GM20431 (cell line): ENCODE measurements around the gene ARMC5.

ENCODE experiments used
- in situ Hi-C: fragments of 300-500 bp; cut with MseI, MboI; formaldehyde crosslinking; loops from one replicate; pipeline ENCODE4 v1.15.0; 2020; ENCODE audit warnings: low sequenced_read_pairs; ENCODE audit not compliant: unreplicated experiment

Gene ARMC5

DNA sequence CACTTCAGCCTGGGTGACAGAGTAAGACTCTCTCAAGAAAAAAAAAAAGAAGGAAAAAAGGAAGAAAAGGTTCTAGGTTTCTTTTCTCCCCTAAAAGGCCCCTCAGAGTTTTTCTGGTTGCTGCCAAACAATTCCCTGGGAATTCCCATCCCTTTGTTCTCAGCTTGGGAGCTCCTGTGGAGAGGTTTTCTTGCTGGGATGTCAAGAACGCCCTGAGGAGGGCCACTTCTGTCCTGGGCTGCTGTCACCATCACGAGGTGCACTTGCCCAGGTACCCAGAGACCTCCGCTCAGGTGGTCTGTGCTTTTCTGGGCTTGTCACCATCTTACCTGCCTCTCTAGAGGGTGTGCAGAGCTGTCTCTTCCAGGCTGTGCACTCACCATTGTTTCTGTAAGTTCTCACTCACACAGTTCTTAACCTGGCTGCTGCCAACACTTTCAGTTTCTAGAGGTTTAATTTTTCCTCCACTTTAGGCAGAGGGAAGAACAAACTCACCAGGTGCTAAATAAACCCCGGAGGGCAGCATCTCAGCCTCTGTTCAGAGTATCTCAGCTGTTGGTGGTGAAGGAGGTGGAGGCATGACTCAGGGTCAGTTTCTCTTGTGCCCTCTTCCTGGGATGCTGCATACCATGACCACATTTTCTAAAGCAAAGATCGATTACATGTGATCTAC, 28.8 kb upstream of the ARMC5 start:
- in situ Hi-C loops = loop anchor here (25.0 kb wide), 1 partner anchor 443 kb away; the partner anchor contains the start of gene HSD3B7

DNA sequence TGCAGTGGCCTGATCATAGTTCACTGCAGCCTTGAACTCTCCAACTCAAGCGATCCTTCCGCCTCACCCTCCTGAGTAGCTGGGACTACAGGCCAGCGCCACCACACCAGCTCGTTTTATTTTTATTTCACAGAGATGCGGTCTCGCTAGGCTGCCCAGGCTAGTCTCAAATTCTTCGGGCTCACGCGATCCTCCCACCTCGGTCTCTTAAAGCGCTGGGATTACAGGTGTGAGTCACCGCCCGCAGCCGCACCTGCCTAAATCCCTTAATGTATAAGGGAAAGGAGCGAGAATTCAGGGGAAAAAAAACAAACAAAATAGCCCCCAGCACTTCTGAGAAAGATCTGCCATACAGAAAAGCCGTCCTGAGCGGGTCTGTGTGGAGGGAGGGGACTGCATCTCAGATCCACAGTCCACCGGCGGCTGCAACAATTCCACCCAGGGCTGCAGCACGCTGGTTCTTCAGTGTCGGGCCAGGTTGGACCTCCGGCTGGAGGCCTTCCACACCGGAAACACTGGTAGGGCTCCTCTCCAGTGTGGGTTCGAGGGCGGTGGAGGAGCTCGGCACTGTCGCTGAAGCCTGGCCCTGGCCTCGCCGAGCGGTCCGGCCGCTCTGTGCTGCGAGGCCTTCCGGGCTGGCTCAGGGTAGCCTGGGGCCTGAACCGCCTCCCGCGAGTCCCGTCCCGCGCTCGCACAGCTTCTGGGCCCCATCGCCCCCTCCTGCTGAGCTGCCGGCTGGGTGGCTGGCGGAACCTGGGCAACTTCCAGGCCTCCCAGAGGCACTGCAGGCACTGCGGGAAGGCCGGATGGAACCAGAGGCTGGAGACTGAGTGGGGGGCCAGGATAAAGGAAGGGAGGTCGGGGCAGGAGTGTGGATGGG, 23.7 kb upstream of the ARMC5 start:
- in situ Hi-C loops = loop anchor here (25.0 kb wide), 1 partner anchor 448 kb away; the partner anchor contains the start of gene HSD3B7

DNA sequence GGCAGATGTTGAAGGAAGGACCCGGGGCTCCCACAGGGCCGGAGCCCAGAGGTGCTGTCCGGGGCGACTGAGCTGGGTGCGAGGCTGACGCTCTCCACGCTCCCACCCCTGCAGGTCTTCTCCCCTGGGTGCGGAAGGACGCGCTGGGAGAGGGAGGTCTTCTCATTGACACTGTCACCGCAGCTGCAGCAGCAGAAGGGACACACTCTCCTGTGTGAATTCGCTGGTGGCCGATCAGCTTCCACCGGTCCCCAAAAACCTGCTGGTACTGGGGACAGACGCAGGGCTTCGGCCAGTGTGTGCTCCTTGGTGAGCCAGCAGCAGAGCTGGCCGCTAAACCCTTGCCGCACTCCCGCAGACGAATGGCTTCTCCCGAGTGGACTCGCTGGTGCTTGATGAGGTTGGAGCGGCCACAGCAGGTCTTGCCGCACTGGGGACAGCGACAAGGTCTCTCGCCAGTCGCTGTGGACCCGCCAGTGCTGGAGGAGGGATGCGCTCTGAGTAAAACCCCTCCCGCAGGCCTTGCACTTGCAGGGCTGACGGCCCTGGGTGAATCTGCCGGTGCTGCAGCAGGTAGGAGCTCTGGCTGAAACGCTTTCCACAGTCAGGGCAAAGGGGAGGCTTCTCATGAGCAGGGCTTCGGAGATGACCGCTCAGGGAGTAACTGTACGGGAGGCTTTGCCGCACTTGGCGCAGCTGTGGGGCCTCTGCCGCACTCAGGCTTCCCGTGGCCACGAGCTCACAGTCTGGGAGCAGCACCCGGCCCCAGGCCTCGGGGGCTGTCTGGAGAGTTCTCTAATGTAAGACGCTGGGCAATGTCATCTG, 22.9 kb upstream of the ARMC5 start:
- in situ Hi-C loops = loop anchor here (25.0 kb wide), 1 partner anchor 449 kb away; the partner anchor contains the start of gene HSD3B7

DNA sequence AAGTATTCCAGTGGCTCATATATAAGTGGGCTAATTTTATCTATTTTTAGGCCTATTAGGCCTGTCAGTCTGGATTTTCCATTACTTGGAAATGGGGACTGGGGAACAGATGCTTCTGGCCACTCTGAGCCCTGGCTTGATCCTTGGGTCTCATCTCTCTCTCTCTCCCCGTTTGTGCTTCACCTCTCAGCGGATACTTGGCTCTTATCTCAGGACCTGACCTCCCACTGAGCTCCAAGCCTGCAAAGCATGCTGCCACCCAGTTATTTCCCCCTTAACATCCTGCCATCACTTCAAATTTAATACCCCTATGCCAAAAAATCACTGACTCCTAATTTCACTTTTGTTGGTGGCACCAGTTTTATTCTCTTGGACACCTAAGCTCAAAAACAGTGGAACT, 20.9 kb upstream of the ARMC5 start:
- in situ Hi-C loops = loop anchor here (25.0 kb wide), 1 partner anchor 451 kb away; the partner anchor contains the start of gene HSD3B7

DNA sequence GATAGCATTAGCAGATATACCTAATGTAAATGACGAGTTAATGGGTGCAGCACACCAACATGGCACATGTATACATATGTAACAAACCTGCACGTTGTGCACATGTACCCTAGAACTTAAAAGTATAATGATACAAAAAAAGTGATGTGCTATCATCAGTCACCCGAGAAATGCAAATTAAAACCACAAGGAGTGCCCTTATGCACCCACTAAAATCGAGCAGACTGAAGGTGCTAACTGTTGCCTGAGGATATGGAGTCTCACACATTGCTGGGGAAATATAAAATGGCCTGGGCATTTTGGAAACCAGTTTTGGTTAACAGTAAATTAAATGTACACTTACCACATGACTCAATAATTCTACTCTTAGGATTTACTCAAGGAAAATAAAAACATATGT, 20.3 kb upstream of the ARMC5 start:
- in situ Hi-C loops = loop anchor here (25.0 kb wide), 1 partner anchor 452 kb away; the partner anchor contains the start of gene HSD3B7

DNA sequence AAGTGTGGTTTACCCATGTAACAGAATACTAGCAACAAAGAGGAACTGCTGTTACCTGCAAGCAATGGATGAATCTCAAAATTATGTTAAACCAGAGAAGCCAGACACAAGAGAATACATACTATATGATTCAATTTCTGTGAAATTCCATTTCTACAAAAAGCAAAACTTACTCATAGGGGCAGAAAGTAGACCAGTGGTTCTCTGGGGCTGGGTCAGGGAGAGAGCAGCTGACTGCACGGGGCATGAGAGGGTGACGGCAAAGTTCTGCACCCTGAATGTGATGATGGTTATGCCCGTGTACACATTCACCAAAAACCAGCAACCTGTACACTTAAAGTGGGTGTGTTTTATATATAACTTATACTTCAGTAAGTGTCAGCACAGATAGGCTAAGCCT, 19.8 kb upstream of the ARMC5 start:
- in situ Hi-C loops = loop anchor here (25.0 kb wide), 1 partner anchor 452 kb away; the partner anchor contains the start of gene HSD3B7

DNA sequence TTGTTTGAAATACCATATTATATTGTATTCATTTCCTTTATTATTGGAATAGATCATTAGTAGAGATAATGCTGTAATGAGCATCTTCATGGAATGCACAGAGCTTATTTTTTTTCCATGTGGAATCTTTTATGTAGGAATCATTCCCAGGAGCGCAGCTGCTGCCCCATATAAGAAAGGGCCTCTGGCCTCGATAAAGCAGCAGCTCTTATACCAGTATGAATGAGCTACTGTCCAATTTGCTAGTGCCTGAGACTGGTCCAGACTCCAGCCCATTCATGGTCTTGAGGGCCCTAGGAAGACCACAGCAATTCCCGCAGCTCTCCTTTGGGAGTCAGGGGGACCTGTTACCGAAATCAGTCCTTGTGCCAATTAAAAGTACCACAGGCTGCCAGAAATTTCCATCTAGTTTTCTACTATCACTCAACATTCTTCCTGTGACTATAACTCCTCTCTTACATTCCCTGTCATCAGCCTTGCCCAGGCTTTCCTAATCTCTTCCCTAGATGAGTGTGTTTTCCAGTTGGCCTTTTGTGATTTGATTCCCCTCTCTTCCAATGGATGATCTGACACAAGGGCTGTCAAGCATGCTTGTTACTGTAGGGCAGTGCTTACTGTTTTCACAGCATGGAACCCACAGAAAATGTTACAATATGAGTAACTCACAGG, 18.7 kb upstream of the ARMC5 start:
- in situ Hi-C loops = loop anchor here (25.0 kb wide), 1 partner anchor 453 kb away; the partner anchor contains the start of gene HSD3B7

DNA sequence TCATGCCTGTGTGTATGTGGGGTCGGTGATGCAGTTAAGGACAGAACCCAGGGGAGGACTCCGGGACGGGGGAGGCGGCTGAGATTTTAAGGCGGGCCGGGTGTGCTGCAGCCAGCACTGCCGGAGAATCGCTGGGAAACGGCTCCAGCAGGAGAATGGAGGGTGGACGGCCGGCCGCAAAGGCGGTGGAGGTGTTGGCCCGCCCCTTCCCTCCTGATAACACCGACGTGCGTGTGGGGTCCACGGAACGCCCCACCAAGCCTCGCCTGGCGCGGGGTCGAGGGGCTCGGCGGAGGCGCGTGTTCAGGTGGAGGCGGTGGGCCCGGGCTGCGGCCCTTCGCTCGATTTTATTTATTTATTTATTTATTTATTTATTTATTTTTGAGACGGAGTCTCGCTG, 17.3 kb upstream of the ARMC5 start:
- in situ Hi-C loops = loop anchor here (25.0 kb wide), 1 partner anchor 455 kb away; the partner anchor contains the start of gene HSD3B7

DNA sequence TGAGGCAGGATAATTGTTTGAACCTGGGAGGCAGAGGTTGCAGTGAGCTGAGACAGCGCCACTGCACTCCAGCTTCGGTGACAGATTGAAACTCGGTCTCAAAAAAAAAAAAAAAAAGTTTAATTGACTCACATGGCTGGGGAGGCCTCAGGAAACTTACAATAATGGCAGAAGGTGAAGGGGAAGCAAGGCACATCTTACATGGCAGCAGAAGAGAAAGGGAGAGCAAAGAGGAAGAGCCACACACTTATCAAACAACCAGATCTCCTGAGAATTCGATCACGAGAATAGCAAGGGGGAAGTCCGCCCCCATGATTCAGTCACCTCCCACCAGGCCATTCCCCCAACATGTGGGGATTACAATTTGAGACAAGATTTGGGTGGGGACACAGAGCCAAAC, 13.4 kb upstream of the ARMC5 start:
- in situ Hi-C loops = loop anchor here (25.0 kb wide), 1 partner anchor 459 kb away; the partner anchor contains the start of gene HSD3B7

DNA sequence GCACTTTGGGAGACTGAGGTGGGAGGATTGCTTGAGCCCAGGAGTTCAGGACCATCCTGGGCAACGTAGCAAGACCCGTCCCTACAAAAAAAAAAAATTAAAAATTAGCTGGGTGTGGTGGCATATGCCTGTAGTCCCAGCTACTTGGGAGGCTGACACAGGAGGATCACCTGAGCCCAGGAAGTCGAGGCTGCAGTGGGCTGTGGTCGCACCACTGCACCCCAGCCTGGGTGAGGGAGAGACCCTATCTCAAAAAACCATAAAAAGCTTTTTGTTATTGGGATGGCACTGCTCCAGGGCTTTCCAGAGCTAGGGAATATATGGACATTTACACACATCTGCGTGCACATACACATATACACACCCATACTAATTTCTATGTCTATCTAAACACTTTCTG, 8.1 kb upstream of the ARMC5 start:
- in situ Hi-C loops = no loop called here

DNA sequence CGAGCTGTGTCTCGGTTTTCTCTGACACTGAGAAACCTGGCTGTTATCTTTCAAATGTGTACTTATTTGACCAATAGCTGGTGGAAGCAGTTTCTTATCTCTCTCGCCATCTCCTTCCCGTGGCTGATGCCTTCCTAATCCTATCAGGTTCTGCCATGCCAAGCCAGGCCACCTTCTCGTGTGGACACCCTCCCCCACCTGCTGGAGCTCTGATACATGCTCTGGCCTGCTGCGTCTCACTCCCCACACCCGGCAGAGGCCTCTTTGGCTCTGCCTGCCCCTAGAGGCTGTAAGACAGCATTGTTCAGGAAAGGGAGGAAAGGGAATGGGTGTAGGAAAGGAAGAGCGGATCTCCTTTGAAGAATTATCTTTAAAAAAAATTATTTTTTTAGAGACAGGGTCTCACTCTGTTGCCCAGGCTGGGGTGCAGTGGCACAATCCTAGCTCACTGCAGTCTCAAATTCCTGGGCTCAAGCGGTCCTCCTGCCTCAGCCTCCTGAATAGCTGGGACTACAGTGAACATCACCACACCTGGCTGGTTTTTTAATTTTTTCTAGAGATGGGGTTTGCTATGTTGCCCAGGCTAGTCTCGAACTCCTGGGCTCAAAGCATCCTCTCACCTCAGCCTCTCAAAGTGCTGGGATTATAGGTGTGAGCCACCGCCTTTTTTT, 7.5 kb upstream of the ARMC5 start:
- in situ Hi-C loops = no loop called here

DNA sequence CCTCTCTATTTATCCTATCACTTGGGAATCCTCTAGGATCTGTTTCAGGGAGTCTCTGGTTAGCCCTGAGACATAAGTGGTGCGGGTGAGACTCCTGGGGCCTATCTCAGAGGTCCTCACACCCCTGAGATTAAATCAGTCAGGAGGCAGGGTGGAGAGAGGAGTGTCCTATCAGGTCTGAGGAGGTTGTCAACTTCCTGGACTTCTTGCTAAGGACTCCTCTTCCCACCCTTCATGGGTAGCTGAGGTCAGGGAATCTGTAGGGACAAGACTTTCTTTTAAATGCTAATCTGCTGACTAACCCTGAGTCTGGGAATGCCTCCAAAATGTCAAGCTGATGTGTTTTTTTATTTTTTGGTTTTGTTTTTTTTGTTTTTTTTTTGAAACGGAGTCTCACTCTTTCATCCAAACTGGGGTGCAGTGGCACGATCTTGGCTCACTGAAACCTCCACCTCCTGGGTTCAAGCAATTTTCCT, 6.6 kb upstream of the ARMC5 start:
- in situ Hi-C loops = no loop called here

DNA sequence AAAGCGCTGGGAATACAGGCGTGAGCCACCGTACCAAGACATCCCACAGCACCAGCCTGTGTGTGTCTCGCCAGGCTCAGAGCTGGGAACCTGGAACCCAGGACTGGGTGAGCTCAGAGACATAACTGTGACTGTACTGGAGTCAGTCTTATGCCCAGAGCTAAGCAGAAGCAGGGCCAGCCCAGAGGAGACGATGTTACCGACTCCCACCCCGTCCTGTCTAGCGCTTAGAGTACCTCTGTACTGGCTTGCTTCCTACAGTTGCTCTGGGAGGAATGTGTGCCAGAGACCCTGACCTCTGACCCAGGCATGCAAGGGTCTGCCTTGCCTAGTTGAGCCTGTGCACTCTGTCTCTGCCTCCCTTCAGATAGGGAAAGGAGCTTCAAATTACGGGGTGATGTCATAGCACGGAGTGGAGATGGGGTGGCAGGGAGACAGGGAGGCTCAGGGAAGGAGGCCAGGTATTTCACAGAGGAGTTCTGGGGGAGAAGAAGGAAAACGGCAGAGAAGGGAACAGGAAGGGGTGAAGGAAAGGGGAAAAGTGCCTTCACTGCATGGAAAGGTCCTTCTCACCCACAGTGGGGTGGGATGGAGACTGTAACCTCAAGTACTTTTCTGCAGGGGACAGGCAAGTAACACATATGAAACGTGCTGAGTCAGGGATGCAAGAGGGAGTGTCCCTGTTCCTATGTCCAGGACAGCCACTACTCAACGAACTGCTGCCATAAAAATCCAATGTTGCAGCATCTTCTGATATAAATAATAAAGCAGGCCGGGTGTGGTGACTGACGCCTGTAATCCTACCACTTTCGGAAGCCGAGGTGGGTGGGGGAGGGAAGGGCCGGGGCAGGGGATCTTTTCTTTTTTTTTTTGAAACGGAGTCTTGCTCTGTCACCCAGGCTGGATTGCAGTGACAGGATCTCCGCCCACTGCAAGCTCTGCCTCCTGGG, 5.8 kb upstream of the ARMC5 start:
- in situ Hi-C loops = no loop called here

DNA sequence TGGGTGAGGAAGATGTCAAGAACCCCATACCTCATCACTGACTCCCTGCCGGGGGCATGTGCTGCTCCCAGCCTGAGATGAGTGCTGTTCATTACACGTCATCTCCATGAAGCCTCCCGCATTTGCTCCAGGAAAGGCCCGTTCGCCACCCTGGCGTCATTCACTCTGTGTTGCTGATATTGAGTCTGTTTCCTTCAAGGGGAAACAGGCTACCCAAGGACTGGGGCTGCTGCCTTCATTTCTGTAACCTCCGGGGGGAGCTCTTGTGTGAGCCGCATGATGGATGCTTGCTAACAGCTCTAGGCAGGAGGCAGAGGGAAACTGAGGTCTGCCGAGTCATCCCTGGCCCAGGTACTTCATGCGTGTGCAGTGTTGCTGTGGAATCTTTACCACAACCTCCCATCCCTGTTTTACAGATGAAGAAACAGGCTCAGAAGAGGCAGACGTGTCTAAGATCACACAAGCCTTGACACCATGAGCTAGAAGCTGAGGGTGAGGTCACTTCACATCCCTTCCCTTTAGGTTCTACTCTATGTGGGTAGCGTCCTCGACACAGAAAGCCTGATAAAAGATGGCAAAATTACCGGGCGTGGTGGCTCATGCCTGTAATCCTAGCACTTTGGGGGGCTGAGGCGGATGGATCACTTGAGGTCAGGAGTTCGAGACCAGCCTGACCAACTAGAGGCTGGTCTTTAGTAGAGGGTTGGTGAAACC, 3.5 kb upstream of the ARMC5 start:
- in situ Hi-C loops = no loop called here

DNA sequence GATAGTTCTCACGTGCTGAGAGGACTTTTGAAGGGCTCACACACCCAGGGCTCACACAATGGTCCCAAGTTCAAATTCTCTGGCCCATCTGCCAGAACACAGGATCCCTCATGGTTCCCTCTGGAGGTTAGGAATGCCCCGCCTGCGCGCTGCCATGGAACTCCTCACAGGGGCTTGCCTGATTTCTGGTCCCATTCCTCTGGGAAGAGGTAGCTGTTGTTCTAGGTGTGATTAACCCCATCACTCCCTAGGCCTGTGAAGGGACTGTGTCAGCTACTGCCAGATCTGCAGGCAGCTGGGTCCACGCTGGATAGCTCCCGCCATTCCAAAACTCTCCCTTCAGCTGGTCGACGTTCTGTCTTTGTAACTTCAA, 2.3 kb upstream of the ARMC5 start:
- in situ Hi-C loops = no loop called here

DNA sequence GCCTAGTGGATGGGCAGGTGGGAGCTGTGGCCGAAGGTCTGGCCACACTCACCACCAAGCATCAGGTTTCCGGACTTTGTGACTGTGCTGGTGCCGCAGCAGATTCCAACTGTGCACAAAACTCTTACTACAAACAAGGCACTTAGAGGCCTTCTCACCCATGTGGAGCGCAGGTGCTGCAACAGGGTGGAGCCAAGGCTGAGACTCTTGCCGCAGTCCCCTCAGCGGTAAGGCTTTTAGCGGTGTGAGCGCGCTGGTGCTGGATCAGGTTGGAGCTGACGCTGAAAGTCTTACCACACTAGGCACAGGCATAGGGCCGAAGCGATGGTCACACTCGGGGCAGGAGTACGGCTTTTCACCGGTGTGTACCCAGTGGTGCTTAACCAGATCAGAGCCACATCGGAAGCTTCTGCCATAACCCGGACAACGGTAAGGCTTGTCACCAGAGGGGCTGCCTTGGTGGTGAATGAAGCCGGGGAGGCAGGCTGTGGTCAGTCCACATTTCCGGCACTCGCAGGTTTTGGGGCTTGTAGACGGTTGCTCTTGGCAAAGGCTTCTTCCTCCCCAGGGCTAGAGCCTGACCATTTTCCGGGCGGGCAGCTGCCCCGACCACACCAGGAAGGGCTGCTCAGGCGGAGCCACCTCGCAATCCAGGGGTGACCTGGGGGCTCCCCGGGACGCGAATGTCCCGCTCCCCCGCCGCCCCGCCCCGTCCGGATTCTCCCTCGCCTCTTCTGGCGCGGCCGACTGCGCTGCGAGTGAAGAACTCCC, 1.0 kb upstream of the ARMC5 start:
- in situ Hi-C loops = no loop called here
